IMR-90 (cell line): ENCODE results near the gene IQCE. TPM values are rescaled to one million over a fixed set of nuclear protein-coding genes. Genes with fewer than 3 reads are reported as not detected.

Experiments
- ATAC-seq: fragments of 200-7000 bp; cut with Tn5 transposase; 2 replicates; pipeline ENCODE4 v1.9.1; 2020; ENCODE audit warnings: low read depth, mild to moderate bottlenecking, moderate library complexity
- BruUV-seq: library from RNA; stranded (reverse); fragments of 400-500 nt; replicated peaks from 2 replicates; lab custom pipeline; 2021; lab: Mats Ljungman, UMichigan
- CTCF ChIA-PET: fragments of 300-600 bp; formaldehyde crosslinking; extraction: SDS; loops from one replicate; lab custom pipeline; 2021; ENCODE audit warnings: antibody characterized with exemption; lab: Yijun Ruan, JAX
- POLR2A ChIA-PET: fragments of 300-600 bp; sonication (Branson Sonifier 250); formaldehyde crosslinking; loops from one replicate; lab custom pipeline; 2022; ENCODE audit warnings: antibody characterized with exemption; ENCODE audit not compliant: unreplicated experiment; lab: Charles Lee
- DNase-seq: peaks from one replicate; pipeline ENCODE4 v3.0.0; 2013
- H2AFZ ChIP-seq: replicated peaks from 2 replicates; pipeline ENCODE3; 2013; ENCODE audit warnings: low read length, mild to moderate bottlenecking; ENCODE audit not compliant: poor library complexity
- H2AK5ac ChIP-seq: 2 replicates; pipeline ENCODE4 v1.6.1; 2013; ENCODE audit warnings: low read depth, low read length, inconsistent platforms
- H2AK9ac ChIP-seq: replicated peaks from 2 replicates; pipeline ENCODE3; 2013; ENCODE audit warnings: mild to moderate bottlenecking, low read depth, low read length, moderate library complexity; ENCODE audit not compliant: poor library complexity
- H2BK120ac ChIP-seq: 2 replicates; pipeline ENCODE4 v1.6.1; 2013; ENCODE audit warnings: low read depth, low read length, inconsistent platforms
- H2BK15ac ChIP-seq: 3 replicates; pipeline ENCODE4 v1.6.1; 2013; ENCODE audit warnings: low read depth, low read length, inconsistent platforms
- H2BK20ac ChIP-seq: 2 replicates; pipeline ENCODE4 v1.6.1; 2013; ENCODE audit warnings: low read depth, mild to moderate bottlenecking, inconsistent platforms, low read length, moderate library complexity
- H2BK5ac ChIP-seq: 2 replicates; pipeline ENCODE4 v1.6.1; 2013; ENCODE audit warnings: mild to moderate bottlenecking, low read depth, low read length, inconsistent platforms; ENCODE audit not compliant: poor library complexity, severe bottlenecking
- H3K14ac ChIP-seq: replicated peaks from 2 replicates; pipeline ENCODE4 v1.6.1; 2013; ENCODE audit warnings: low read depth, low read length, inconsistent platforms
- H3K18ac ChIP-seq: 2 replicates; pipeline ENCODE4 v1.6.1; 2013; ENCODE audit warnings: low read depth, low read length, control low read depth
- H3K23ac ChIP-seq: 2 replicates; pipeline ENCODE4 v1.6.1; 2013; ENCODE audit warnings: low read depth, low read length, inconsistent platforms
- H3K27ac ChIP-seq: 2 replicates; pipeline ENCODE4 v1.5.1; 2013; ENCODE audit warnings: mild to moderate bottlenecking, control low read depth, low read length; ENCODE audit not compliant: insufficient read depth
- H3K27me3 ChIP-seq: 2 replicates; pipeline ENCODE4 v1.6.1; 2013; ENCODE audit warnings: low read length; ENCODE audit not compliant: control insufficient read depth, insufficient read depth
- H3K36me3 ChIP-seq: 2 replicates; pipeline ENCODE4 v1.6.1; 2013; ENCODE audit warnings: low read length, mixed read lengths; ENCODE audit not compliant: control insufficient read depth, insufficient read depth
- H3K4ac ChIP-seq: 2 replicates; pipeline ENCODE4 v1.6.1; 2013; ENCODE audit warnings: low read depth, low read length, inconsistent platforms
- H3K4me1 ChIP-seq: 2 replicates; pipeline ENCODE4 v1.6.1; 2013; ENCODE audit warnings: low read length, mixed read lengths; ENCODE audit not compliant: control insufficient read depth, insufficient read depth
- H3K4me2 ChIP-seq: 2 replicates; pipeline ENCODE4 v1.6.1; 2013; ENCODE audit warnings: low read depth, mild to moderate bottlenecking, control low read depth, low read length, moderate library complexity
- H3K4me3 ChIP-seq: 2 replicates; pipeline ENCODE4 v1.5.1; 2013; ENCODE audit warnings: low read depth, mild to moderate bottlenecking, control low read depth, low read length, moderate library complexity; ENCODE audit not compliant: insufficient read depth
- H3K56ac ChIP-seq: 2 replicates; pipeline ENCODE4 v1.6.1; 2013; ENCODE audit warnings: low read length, inconsistent platforms; ENCODE audit not compliant: insufficient read depth; ENCODE audit errors: extremely low read depth
- H3K79me1 ChIP-seq, 2 experiments: 2 replicates each; pipeline ENCODE4 v1.6.1; 2013; ENCODE audit warnings: low read length in 2 of 2, inconsistent platforms in 1 of 2, low read depth in 1 of 2
- H3K9ac ChIP-seq: 2 replicates; pipeline ENCODE4 v1.6.1; 2013; ENCODE audit warnings: low read depth, low read length, control low read depth
- H3K9me1 ChIP-seq: 2 replicates; pipeline ENCODE4 v1.6.1; 2013; ENCODE audit warnings: low read length, inconsistent platforms; ENCODE audit not compliant: insufficient read depth
- H3K9me3 ChIP-seq: 2 replicates; pipeline ENCODE4 v1.6.1; 2013; ENCODE audit warnings: low read length; ENCODE audit not compliant: control insufficient read depth, insufficient read depth
- H4K20me1 ChIP-seq: 2 replicates; pipeline ENCODE4 v1.6.1; 2013; ENCODE audit warnings: low read length, inconsistent platforms; ENCODE audit not compliant: insufficient read depth
- H4K5ac ChIP-seq: 2 replicates; pipeline ENCODE4 v1.6.1; 2013; ENCODE audit warnings: mild to moderate bottlenecking, low read depth, low read length, control low read depth
- H4K8ac ChIP-seq, 2 experiments: 2 replicates each; pipeline ENCODE4 v1.6.1; 2013; ENCODE audit warnings: low read depth in 2 of 2, low read length in 2 of 2, control low read depth in 1 of 2, inconsistent platforms in 1 of 2
- H4K91ac ChIP-seq: 2 replicates; pipeline ENCODE4 v1.6.1; 2013; ENCODE audit warnings: low read depth, low read length, inconsistent platforms; ENCODE audit not compliant: insufficient read depth
- FOS ChIP-seq: fragments of 150-350 bp; IDR thresholded peaks from 2 replicates; pipeline ENCODE4 v1.6.1; 2016; ENCODE audit warnings: low read depth, low read length
- MAFK ChIP-seq: IDR thresholded peaks from 2 replicates; pipeline ENCODE4 v1.6.1; 2012; ENCODE audit warnings: low read depth, low read length, improper control_type of control experiment
- MAZ ChIP-seq: IDR thresholded peaks from 2 replicates; pipeline ENCODE4 v1.6.1; 2012; ENCODE audit warnings: low read depth, mild to moderate bottlenecking, low read length, improper control_type of control experiment, moderate library complexity, borderline replicate concordance
- MXI1 ChIP-seq: IDR thresholded peaks from 2 replicates; pipeline ENCODE4 v1.6.1; 2012; ENCODE audit warnings: low read depth, mild to moderate bottlenecking, low read length, moderate library complexity, borderline replicate concordance
- RFX5 ChIP-seq: IDR thresholded peaks from 2 replicates; pipeline ENCODE4 v1.8.0; 2012; ENCODE audit warnings: low read depth, mild to moderate bottlenecking, low read length, moderate library complexity
- SMC3 ChIP-seq: fragments of 150-350 bp; IDR thresholded peaks from 2 replicates; pipeline ENCODE4 v1.6.1; 2016; ENCODE audit warnings: low read depth, mild to moderate bottlenecking, antibody characterized with exemption, low read length, moderate library complexity
- WGBS, 2 experiments: methylation state at CpG; one replicate each; pipeline versions ENCODE4 v1.1.5 to v1.1.7; 2013; ENCODE audit warnings: missing lambda C conversion rate in 2 of 2; ENCODE audit not compliant: insufficient read length in 1 of 2; ENCODE audit errors: extremely low coverage in 2 of 2; 5-methylcytosine and 5-hydroxymethylcytosine counted together
- dilution Hi-C: fragments of 300-500 bp; cut with HindIII; formaldehyde crosslinking; loops from one replicate; pipeline ENCODE4 v1.14.3; 2018; ENCODE audit warnings: low sequenced_read_pairs; ENCODE audit not compliant: unreplicated experiment
- in situ Hi-C: fragments of 300-500 bp; cut with MboI; formaldehyde crosslinking; loops from 3 replicates; pipeline ENCODE4 v1.14.3; 2019; ENCODE audit warnings: low sequenced_read_pairs, inconsistent platforms, mixed read lengths
- intact Hi-C: fragments of 100-400 bp; cut with micrococcal nuclease; formaldehyde crosslinking; loops from 2 replicates; pipeline ENCODE4 v1.10.0; 2022
- polyA plus RNA-seq, 3 experiments: library from polyadenylated mRNA; depleted of rRNA; stranded (reverse); fragments of >200 nt; gene quantifications; 2 replicates each; pipeline ENCODE4 v1.2.3, GENCODE V29; 2012; ENCODE audit warnings: low replicate concordance in 1 of 3
- total RNA-seq: library from RNA; depleted of rRNA; stranded (reverse); fragments of >200 nt; gene quantifications from 2 replicates; pipeline ENCODE4 v1.2.3, GENCODE V29; 2012
- TF ChIP-seq, protein P1 (sequence below): fragments of 150-350 bp; IDR thresholded peaks from 2 replicates; pipeline ENCODE4 v1.6.1; 2016; ENCODE audit warnings: low read depth, mild to moderate bottlenecking, low read length, moderate library complexity, borderline replicate concordance

IQCE gene
- total and polyA plus RNA-seq, 2 of the 4 experiments (the other 2 are of a cell fraction): 5.0 to 6.3 TPM

DNA sequence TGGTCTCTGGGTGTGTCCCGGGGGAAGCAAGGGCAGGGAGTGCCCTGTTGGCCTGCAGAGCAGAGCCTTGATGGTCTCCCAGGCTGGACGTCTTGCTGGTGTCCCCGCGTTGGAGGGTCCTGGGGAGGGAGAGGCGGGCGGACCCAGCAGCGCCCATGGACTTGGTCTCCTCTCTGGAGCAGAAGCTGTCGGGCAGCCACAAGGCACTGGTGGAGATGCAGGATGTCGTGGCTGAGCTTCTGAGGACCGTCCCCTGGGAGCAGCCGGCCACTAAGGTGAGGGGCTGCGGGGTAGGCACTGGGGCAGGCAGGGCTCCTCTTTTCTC lies 93.9 kb downstream of the IQCE start (continued):
- TF ChIP-seq, protein P1, sequence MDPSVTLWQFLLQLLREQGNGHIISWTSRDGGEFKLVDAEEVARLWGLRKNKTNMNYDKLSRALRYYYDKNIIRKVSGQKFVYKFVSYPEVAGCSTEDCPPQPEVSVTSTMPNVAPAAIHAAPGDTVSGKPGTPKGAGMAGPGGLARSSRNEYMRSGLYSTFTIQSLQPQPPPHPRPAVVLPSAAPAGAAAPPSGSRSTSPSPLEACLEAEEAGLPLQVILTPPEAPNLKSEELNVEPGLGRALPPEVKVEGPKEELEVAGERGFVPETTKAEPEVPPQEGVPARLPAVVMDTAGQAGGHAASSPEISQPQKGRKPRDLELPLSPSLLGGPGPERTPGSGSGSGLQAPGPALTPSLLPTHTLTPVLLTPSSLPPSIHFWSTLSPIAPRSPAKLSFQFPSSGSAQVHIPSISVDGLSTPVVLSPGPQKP: no peak
- no peak for TF ChIP-seq MAFK

DNA sequence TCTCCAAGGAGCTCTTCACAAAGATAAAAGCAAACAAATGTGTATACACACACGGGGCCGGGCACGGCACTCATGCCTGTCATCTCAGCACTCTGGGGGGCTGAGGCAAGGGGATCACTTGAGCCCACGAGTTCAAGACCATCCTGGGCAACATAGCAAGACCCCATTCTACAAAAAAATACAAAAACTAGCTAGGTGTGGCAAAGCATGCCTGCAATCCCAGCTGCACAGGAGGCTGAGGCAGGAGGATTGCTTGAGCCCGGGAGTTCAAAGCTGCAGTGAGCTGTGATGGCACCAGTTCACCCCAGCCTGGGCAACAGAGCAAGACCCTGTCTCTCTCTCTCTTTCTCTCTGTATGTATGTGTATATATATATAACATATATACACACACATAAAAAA lies 95.3 kb downstream of the IQCE start:
- intact Hi-C loops (no loop called here), dilution Hi-C loops (no loop called here), in situ Hi-C loops (no loop called here)
- Histone ChIP-seq H4K5ac (no peak overlapping the region), H4K91ac (no peak overlapping the region), H4K20me1 (peaks cover 33% of the 10 kb centered on the region), H4K8ac (no peak overlapping the region), H2AK5ac (no peak overlapping the region), H2BK15ac (no peak overlapping the region), H3K36me3 (peaks cover 73% of the 10 kb centered on the region), H3K9me1 (no peaks in the 10 kb centered on the region; the same call in 1 of the 2 replicates), H3K9ac (no peak overlapping the region), H3K4me1 (no peaks in the 10 kb centered on the region), H2BK5ac (no peak overlapping the region), H3K18ac (no peak overlapping the region), H2BK20ac (no peak overlapping the region), H3K4me3 (no peak overlapping the region), H3K4ac (no peak overlapping the region), H2AFZ (no peak overlapping the region), H3K9me3 (no peaks in the 10 kb centered on the region), H2AK9ac (no peak overlapping the region), H3K79me1 (peaks cover 14 to 41% of the 10 kb centered on the region in 2 experiments), H2BK120ac (no peak overlapping the region), H3K27ac (no peak overlapping the region), H3K23ac (no peak overlapping the region), H3K27me3 (no peaks in the 10 kb centered on the region), H3K14ac (no peak overlapping the region), H3K56ac (no peak overlapping the region), H3K4me2 (no peak overlapping the region)
- ChIA-PET CTCF (no interaction called here), POLR2A (no interaction called here)
- DNase-seq (no peak), ATAC-seq (no peak)
- no TSS peak for BruUV-seq
- TF ChIP-seq FOS (no peak), MAFK (no peak), MAZ (no peak), MXI1 (no peak), SMC3 (no peak), RFX5 (no peak)
- TF ChIP-seq, protein P1: no peak
- WGBS, 2 experiments: no CpG with 5 or more reads among the region's 5 CpGs
